DMS153 treated with DMSO at 0.1 percent for 48 hours (cell line): Measurements from ENCODE around the gene CYFIP2.

Experiments
- DNase-seq: peaks from one replicate; lab custom pipeline; 2025; ENCODE audit not compliant: unreplicated experiment; lab: John Stamatoyannopoulos, UW

Gene CYFIP2

DNA sequence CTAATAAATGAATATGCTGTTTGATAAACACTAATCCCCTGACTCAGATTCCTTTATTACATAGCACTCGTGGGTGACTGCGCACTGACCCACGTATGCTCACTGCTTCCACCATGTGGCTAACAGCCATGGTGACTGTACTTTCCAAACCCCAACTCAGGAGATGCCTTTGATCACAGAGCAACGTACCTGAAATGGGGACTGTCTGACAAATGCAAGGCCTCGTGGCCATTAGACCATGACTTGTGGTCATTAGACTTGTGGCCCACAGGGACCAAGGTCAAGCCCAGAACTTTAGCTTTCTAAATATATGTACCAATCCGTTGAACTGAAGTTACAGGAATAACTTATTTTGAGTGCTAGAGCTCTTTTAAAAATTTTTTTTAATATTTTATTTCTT, 46.6 kb downstream of the CYFIP2 start:
- DNase-seq = peak; percentile 7

DNA sequence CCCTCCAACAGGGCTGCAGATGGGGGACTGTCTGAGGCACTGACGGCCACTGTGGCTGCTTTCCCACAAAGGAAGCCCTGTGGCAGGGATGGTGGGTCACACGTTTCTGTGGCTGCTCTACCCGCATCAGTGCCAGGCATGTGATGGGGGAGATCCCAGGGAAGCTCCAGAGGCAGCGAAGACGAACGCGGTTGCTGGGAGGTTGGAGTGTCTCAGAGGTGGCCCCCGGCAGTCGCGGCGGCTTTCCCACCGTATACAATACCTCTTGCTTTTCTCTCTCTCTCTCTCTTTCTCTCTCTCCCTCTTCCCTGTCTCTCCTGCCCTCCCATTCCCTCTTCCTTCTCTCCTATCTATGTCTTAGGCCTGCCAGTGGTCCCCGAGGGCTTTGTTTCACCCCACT, 56.7 kb downstream of the CYFIP2 start:
- DNase-seq = no peak

DNA sequence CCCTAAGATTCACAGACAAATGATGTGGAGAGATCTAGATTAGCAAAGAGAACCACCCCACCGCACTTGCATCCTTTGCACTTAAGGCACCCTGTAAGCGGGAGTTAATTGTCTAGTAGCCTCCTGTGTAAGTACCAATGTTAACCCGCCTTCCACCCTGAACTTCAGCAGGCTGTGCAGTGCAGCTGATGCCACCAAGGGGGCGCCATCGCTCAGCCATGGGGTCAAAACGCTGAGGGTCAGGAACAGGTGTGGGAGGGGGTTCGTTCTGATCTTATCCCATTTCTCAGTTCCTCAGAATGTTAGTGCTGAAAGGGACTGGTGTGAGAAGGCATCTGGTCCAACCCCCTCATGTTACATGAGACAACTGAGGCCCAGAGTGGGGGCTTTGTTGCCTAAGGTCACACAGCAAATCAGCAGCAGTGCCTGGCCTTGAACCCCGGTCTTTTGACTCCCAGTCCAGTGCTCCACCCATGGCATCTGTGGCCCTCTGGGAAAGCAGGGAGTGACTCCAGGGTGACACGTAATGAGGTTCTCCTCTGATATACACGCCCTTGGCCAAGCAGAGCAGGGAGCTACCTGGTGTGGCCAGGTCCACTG, 57.3 kb downstream of the CYFIP2 start:
- DNase-seq = no peak

DNA sequence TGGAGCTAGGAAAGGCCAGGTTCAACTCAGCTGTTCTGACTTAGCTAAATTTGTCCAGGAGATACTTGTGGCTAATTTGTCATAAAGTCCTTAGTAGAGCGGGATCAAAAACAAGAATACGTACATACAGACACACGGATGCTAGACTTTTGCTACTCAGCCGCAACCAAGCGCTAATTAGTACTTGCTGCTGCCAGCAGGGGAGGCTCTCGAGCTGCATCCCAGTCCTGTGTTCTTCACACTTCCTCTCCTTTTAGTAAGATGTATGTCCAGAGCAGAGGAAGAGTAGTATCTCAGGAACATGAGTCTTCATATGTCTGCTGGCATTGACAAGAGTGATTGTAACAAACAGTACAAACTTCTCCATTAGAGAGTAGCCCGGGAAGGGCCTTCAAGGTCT, 58.3 kb downstream of the CYFIP2 start:
- no peak for DNase-seq

DNA sequence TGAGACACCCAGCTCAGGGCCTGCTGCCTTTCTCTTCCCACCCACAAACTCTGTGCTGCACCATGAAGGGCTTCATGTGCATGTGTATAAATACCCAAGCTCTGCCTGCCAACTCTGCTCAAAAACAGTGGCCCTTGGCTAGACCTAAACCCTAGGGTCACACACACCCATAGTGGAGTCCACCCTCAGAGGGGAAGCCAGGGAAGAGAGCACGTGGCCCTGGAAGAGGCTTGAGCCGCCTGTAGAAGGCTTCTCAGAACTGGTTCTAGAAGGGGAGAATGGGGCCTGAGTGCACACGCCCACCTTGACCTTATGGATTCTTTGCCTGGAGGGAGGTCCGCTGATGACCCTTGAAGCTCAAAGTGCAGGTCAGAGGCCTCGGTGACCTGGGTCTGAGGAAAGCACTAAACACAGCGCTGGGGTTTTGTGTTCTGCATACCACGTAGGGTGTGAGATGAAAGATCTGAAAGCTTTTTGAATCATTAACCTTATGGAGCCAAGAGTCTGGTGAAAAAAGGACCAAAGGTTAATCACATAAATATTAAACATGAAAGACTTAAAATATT, 60.6 kb downstream of the CYFIP2 start:
- DNase-seq = no peak

DNA sequence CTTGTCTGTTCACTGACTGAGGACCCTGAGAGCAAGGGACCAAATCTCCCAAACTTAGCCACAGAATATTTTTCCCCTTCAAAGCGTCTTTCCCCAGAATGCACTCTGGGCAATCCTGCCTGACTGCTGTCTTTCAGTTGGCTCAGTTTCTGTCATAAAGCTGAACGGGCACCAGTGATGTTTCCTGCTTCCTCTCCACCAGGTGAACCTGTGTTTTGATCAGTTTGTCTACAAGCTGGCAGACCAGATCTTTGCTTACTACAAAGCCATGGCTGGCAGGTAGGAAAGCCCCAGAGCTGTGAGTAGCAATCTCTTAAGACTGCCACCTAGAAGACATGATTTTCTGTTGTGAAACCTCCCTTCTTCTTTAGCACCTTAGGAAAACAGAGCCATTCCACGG, 61.8 kb downstream of the CYFIP2 start:
- DNase-seq = no peak

DNA sequence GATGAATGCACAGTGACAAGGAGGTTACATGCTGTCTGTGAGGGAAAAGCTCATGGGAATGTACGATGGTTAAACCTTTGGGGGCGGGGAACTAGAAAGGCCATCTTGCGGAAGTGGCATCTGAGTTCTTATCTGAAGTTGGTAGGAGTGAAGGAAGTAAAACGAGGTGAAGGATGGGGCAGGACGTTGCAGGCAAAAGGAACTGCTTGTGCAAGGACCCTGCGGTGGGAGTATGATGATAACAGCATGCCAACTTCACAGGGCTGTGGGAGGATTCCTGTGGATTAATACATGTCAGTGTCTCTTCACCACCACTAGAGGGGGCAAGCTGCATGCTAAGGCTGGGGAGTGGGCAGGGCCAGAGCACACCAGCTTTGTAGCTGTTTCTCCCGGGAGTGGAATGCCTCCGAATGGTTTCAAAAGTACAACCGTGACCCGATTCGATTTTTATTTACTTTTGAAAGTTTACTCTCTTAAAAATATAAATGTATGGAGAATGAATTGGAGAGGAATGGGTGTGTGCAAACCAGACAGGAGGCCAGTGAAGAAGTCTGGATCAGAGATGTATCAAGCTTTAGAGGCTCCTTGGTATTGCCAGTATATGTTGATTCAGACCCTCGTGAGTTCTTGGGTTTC, 62.5 kb downstream of the CYFIP2 start:
- DNase-seq = peak; percentile 2

DNA sequence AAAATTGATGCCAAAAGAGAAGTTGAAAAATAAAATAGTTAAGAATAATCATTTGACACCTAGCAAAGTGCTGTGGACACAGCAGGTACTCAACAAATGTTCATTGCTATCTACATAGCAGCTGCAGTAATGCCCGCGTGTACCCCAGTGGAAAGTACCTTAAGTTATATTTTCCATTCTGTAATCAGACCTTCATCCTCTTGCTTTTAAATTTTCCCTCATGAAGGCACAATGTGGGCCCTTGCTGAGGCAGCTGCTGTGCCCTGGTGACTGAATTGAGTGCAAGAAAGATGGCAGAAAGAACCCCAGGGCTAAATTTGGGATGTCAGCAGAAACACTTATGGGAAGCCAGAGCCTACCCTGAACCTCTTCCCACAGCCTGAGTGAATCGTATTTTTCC, 65.9 kb downstream of the CYFIP2 start:
- no peak for DNase-seq

DNA sequence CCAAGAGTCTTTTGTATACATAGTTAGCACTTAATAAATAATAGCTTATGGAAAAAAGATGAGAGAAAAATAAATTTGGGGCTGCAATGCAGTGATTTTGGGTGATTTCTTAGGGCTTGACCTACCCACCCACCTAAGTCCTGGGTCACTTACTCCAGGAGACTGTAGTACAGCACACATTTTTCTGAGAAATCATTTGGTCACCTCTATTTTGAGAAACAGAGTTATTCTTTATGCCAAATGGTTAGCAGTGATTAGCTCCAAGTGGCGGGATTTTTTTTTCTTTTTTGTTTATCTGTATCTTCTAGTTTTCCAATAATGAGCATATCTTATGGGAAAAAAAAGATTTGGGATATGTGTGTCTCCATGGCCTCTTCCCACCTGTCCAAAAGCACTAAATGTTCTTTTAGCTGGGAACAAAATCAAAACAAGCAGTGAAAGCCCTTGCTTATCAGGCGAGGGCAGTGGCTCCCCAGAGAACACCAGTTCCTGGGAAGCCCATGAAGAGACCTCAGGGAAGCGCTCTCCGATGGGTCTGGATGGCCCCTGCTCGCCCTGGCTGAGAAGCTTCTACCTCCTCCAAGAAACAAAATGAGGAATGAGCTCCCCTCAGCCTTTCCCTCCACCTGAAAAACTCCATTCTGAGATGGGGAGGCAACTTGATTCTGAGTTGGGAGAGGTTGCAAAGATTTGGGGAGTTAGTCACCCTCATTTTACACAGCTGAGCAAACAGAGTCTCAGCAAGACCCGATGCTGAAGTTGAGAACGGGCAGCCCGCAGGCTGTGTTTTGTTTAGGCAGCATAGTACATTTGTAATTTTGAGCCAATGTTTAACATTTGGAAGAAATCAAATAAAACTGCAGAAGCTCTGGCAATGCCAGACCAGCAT, 69.9 kb downstream of the CYFIP2 start:
- DNase-seq = no peak

DNA sequence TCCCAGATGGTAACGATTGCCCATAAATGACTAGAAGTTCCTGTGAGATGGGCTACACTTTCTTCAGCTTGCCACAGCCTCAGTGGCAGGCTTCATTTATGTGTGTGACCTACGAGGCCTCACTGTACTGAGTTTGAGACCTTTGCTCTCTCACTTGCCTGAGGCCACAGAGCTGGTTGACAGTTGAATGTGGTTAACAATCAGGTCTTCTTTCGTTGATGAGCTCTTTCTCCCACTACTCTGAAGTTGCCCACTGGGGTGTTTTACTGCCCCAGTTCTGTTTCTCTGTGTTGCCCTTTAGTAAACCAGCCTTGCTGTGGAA, 70.5 kb downstream of the CYFIP2 start:
- no peak for DNase-seq

DNA sequence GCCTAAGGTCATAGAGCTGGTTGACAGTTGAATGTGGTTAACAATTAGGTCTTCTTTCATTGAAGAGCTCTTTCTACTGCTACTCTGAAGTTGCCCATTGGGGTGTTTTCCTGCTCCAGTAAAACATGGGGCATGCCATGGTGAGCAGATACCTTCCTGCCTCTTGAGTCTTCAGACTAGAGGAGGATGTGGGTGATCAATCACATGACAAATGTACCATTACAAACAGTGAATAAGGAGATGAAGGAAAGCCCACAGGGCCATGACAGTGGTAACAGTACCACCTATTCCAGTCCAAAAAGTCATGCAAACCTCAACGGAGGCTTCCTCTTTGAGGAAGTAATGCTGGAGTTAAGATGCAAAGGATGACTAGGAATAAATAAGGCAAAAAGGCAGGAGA, 73.5 kb downstream of the CYFIP2 start:
- no peak for DNase-seq

DNA sequence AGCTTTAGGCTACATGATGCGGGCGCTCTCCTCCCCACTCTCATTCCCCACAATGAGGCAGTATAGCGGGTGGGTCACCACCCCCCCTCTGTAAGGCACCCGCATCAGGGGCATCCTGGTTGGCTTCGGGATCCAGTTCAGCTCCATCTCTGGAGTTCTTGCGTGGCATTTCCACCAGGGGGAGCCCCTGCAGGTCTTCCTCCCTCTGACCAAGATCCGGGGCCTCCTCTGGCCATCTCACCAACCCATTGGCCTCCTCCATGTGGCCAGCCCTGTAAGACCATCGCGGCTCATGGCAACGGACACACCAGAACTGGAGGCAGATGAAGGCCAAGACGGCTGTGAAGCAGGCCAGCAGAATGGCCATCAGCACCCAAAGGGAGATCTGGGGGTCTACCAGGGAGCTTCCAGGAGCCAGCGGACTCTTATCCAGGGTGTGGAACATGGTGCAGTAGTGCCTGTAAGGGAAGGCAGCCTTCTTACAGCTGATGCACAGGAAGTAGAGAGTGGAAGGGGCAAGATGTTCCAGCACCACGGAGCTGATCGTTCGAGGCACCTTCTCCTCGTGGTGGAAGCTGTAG, 77.0 kb downstream of the CYFIP2 start:
- DNase-seq = no peak

DNA sequence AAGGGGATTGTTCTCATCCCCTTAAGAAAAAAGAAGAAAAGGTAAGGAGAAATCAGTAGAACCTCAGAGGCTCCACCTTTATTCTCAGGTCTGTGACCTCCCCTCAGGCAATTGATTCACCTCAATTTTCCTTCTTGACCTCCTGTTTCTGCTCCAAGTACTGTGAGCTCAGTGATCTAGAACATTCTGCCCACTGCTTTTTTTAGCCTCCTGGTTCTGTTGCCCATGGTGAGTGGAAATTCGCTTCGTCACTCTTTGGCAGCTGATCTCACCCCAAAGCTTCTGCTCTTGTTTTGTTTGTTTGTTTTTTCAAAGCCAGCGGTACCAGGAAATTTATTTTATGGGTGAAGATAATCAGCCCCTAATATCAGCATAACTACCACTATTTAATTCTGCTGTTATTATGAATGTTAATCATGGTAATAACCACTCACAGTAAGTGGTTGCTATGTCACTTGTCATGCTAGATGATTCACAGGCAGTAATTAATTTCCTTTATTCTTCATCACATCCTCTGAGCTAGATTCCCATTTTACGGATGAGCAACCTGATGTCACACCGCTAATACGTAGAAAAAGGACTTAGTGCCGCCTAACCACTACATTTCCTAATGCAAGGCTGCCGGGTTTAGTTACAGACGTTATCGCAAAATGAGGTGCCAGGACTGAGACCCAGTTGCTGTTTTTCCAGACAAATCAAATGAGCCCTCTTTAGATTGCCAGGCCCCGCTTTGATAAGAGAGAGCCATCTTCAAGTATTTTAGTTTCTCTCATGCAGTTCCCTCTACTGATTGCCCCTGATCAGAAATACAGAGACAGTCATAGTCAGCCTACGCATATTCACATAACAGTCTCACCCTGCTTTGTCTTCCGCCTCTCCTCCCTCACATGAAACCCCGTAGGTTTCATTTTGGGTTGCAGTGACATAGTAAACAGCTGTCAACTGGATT, 78.2 kb downstream of the CYFIP2 start:
- DNase-seq = no peak

DNA sequence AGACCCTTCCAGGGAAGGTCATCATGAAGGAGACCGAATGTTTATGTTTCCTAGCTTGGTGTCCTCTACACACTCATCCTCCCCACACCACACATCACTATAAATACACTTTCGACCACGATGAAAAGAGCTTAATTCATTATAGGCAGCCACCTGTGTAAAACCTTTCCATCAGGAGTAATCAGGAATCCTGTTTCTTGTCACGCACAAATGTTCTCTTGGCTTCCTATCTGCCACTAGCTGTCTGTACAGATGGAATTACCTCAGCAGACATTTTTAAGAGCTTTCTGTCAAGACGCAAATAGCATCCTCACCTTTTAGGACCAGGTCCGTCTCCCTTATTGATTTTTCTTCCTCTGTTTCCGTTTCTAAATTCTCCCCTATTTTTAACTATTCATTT, 79.1 kb downstream of the CYFIP2 start:
- no peak for DNase-seq

DNA sequence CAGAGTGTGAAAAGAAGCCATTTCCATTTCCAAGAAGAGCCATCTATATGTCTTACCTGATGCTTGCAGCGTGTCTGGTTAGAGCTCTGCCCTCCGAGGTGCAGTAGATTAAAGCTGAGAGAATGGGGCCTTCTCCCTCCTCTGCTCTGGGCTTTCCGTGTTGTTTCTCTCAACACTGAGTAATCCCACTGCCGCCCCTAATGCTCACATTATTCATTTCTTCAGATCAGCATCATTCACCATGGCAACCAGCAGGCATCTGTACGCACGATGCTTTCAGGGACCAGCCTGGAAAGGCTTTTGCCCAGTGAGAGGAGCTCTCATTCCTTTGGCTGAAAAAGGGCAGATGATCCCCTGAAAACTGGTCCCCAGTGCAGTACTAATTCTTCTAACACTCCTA, 79.6 kb downstream of the CYFIP2 start:
- no peak for DNase-seq

DNA sequence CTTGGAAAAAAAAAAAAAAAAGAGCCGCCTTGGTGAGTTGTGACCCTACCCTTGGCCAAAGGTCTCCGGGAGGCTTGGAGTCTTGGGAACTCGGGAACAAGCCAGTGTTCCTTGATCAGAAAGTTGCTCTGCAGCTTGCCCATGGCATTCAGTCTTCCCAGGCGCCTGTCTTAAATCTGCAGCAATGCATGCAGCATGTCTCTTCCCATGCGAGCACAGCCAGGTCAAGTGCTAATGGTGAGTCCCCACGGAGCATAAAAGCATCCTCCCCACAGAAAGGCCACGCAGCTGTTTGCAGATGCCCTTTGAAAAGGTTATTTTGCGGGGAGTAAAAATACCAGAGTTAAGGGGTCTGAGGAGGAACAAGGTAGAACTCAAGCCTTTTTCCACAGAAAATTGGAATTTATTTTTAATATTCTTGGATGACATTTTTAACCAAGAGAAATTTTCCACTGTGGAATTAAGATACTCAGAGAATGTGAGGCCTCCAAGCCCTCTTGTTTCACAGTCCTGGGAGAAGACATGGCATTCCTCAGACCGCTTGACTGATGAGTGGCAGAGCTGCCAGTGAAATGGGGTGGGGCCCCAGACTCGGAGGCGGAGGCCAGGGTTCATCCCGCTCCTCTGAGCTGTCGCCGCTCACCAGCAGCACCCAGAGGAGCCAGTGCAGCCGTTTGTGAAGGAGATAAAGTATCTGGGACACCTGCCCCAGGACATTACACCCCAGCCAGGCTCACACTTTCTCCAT, 81.6 kb downstream of the CYFIP2 start:
- no peak for DNase-seq

DNA sequence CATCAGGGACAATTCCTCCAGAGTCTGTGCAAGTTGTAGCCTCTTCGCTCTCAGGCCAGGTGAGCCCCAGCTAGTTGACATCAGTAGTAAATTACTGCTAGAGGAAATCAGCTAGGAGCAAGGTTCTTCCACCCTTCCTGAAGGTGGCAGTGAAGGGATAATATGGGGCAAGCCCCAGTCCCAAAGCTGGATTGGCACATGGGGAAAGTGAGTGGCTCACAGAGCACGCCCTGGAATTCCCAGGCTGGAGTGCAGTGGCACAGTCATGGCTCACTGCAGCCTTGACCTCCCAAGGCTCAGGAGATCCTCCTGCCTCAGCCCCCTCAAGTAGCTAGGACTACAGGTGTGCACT, 82.1 kb downstream of the CYFIP2 start:
- DNase-seq = no peak

DNA sequence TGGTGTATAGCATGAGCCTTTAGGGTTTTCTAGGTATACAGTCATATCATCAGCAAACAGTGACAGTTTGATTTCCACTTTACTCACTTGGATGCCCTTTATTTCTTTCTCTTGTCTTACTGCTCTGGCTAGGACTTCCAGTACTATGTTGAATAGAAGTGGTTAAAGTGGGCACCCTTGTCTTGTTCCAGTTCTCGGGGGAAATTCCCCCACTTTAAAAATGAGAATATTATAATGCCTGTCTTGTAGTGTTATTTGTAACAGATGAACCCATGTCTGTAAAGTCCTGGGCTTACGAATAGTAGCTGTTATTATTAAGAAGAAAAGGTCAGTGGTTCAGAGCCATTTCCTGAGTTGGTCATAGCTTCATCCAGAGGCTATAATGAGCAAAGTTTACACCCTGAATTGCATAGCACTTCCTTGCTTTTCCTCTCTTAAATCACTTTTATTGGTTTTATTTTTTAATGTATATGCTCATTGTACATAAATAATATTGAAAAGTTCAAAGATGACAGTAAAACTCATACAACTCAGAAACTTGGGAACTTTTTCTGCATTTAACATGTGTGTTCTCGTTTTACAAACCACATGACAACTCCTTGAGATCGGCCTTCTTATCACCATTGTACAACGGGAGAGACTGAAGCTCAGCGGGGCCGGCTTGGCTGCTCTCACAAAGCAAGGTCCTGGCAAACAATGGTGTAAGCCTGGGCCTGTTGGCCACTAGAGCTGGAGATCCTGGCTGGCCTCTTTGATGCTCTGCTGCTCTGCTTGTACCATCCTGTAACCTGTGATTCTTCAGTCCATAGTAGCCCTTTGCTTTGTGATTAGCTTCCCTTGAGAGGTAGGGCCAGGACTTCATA, 85.2 kb downstream of the CYFIP2 start:
- no peak for DNase-seq

DNA sequence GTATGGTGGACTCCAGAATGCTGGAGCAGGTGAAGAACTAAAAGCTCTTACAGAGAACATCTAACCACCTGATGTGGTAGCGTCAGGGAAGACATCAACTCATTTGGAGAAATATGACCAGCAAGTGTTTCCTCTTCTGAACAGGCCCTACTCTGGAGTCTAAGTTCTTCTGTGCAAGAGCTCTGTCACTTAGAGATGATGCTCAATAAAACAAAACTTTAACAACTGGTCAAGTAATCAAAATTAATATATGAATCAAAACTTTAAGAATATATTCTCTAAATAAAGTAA, 85.8 kb downstream of the CYFIP2 start:
- DNase-seq = no peak
